RWPE2 (cell line): Measurements from ENCODE around the gene PTPRM.

Source experiments
- ATAC-seq: fragments of 200-7000 bp; cut with Tn5 transposase; 3 replicates; pipeline ENCODE4 v1.9.1; 2021; ENCODE audit warnings: low read depth
- DNase-seq: peaks from one replicate; pipeline ENCODE4 v3.0.0-alpha.2; 2020; ENCODE audit warnings: low spot score
- H3K27ac ChIP-seq: fragments of 450-650 bp; 2 replicates; pipeline ENCODE4 v1.5.1; 2017; ENCODE audit warnings: mild to moderate bottlenecking; ENCODE audit not compliant: poor library complexity, severe bottlenecking
- H3K27me3 ChIP-seq: fragments of 250-450 bp; sonication (Bioruptor Pico); 2 replicates; pipeline ENCODE4 v1.5.1; 2021; ENCODE audit warnings: mild to moderate bottlenecking, moderate library complexity; ENCODE audit not compliant: insufficient read depth, poor library complexity, severe bottlenecking
- H3K36me3 ChIP-seq: fragments of 250-450 bp; sonication (Bioruptor Pico); 2 replicates; pipeline ENCODE4 v1.5.1; 2020; ENCODE audit warnings: low read depth, mild to moderate bottlenecking, moderate library complexity
- H3K4me1 ChIP-seq: fragments of 250-450 bp; sonication (Bioruptor Pico); 2 replicates; pipeline ENCODE4 v1.5.1; 2021; ENCODE audit warnings: mild to moderate bottlenecking, moderate library complexity; ENCODE audit not compliant: insufficient read depth, poor library complexity, severe bottlenecking
- H3K4me3 ChIP-seq: fragments of 250-450 bp; sonication (Bioruptor Pico); 2 replicates; pipeline ENCODE4 v1.5.1; 2021; ENCODE audit warnings: mild to moderate bottlenecking, moderate library complexity; ENCODE audit not compliant: severe bottlenecking
- H3K9me3 ChIP-seq: fragments of 250-450 bp; sonication (Bioruptor Pico); 2 replicates; pipeline ENCODE4 v1.5.1; 2021; ENCODE audit warnings: mild to moderate bottlenecking, moderate library complexity; ENCODE audit not compliant: severe bottlenecking
- TF ChIP-seq, protein P1 (sequence below): fragments of 450-650 bp; IDR thresholded peaks from one replicate; pipeline ENCODE4 v1.5.1; 2017; ENCODE audit warnings: mild to moderate bottlenecking, moderate library complexity; ENCODE audit not compliant: poor library complexity, severe bottlenecking

The PTPRM gene

DNA sequence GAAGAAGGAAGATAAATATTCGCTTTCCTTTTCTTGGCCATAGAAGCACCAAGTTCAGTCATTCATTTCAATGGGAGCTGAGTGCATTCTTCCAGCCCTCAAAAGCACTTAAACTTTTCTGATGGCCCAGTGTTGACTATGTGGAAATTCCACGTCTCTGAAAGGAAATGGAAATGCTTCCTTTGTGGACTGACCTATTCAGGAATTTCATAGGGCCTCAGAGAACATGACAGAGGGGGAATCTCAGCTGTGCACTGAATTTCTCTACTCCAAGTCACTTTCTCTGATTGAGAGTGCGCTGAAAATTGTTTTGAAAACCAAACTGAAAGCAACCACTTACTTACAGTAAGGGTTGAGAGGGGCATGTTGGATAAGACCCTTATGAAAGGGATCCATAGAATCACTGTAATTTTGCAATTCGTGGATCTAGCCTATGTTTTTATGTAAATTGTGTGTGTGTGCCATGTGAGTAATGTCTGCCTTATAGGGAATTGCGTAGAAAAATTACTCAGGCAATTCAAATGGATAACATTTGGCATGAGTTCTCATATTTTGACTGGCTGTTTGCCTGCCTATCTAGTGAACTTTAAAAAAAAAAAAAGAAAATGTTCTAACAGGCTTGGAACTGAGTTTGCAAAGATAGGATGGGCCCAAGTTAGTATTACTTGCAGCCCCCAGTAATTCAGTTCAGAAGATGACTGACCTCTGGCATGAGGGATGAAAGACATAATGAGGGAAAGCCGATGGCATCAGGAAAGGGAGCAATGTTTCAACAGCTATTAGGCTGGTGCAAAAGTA, 437.0 kb downstream of the PTPRM start:
- H3K9me3 ChIP-seq: no peaks in the 10 kb centered on the region
- H3K36me3 ChIP-seq: no peaks in the 10 kb centered on the region
- ATAC-seq (no peak), DNase-seq (no peak)
- H3K4me3 ChIP-seq: no peak overlapping the region
- H3K4me1 ChIP-seq: no peaks in the 10 kb centered on the region
- H3K27ac ChIP-seq: no peak overlapping the region
- TF ChIP-seq, protein P1, sequence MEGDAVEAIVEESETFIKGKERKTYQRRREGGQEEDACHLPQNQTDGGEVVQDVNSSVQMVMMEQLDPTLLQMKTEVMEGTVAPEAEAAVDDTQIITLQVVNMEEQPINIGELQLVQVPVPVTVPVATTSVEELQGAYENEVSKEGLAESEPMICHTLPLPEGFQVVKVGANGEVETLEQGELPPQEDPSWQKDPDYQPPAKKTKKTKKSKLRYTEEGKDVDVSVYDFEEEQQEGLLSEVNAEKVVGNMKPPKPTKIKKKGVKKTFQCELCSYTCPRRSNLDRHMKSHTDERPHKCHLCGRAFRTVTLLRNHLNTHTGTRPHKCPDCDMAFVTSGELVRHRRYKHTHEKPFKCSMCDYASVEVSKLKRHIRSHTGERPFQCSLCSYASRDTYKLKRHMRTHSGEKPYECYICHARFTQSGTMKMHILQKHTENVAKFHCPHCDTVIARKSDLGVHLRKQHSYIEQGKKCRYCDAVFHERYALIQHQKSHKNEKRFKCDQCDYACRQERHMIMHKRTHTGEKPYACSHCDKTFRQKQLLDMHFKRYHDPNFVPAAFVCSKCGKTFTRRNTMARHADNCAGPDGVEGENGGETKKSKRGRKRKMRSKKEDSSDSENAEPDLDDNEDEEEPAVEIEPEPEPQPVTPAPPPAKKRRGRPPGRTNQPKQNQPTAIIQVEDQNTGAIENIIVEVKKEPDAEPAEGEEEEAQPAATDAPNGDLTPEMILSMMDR: no peak
- no peaks in the 10 kb centered on the region for H3K27me3 ChIP-seq

DNA sequence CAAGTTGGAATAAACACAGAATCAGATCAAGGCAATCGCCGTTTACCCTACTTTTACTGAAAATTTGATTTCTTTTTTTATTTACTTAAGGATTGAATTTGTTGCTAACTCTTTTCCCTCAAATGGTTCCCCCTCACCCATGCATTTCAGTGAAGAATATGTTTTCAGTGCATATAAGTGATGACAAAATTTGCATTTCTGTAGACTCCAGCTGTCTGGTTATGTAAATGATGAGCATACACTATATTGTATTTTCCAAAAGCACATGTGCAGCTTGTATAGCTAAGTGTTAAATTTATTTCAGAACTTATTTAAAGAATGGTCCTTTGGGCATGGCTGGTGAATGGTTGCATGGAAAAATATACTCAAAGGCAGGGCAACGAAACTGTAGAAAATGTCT, 437.7 kb downstream of the PTPRM start:
- TF ChIP-seq, protein P1: no peak
- no peaks in the 10 kb centered on the region for H3K9me3 ChIP-seq
- no peak for ATAC-seq

DNA sequence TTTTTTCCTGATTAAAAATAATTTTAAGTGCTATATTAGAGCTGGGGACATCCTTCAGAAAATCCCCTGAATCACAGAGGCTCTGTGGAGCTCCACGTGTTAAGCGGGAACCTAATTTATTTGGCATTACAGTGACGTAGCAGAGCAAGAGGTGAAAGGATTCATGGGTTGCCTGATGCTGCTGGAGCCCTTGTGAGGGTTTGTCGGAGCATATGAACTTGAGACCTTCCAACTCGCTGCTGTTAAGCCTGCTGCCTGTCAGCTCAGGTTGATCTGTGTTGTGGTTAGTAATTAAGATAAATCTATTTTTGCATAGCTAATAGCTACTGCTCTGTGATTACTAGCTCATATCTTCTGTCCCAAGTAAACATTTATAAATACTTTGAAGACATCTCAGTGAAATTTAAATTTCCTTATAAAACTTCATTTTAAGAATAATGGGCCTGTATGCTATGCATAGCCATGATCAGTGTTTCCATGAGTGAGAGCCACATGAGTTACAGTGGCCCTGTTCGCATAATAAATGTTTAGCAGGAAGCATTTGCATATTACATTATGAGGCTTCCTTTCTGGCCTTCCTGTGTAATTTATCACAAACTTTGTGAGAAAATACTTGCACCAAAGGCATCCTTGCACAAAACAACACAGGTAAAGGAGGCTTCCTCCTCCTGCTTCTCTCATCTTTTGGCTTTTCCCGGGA, 438.9 kb downstream of the PTPRM start:
- no peak for DNase-seq
- ATAC-seq: no peak
- no peaks in the 10 kb centered on the region for H3K36me3 ChIP-seq
- no peak overlapping the region for H3K4me3 ChIP-seq
- TF ChIP-seq, protein P1: no peak
- H3K9me3 ChIP-seq: no peaks in the 10 kb centered on the region
- H3K27me3 ChIP-seq: no peaks in the 10 kb centered on the region
- no peak overlapping the region for H3K27ac ChIP-seq
- no peaks in the 10 kb centered on the region for H3K4me1 ChIP-seq

More for the DNA sequence above, 437.7 kb downstream of the PTPRM start:
- H3K4me3 ChIP-seq: no peak overlapping the region
- no peaks in the 10 kb centered on the region for H3K4me1 ChIP-seq
- H3K27ac ChIP-seq: no peak overlapping the region
- no peak for DNase-seq
- H3K27me3 ChIP-seq: no peaks in the 10 kb centered on the region
- H3K36me3 ChIP-seq: no peaks in the 10 kb centered on the region

DNA sequence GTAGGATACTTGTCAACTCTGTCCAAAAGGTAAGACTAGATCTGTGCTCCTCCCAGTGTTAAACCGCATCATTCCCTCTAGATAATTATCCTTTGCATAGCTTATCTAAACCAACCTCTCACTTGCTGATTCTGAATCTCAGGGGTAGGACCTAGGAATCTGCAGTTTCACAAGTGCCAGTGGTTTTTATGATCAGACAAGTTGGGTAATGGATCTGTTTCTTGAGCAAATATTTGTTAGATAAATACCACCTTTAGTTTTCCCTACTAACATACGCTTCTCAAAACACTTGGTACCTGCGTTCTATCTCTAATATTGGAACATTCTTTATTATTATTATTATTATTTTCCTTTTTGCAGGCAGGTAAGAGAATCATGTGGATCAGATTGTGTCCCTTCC, 439.9 kb downstream of the PTPRM start:
- Histone ChIP-seq H3K27ac (no peak overlapping the region), H3K4me1 (no peaks in the 10 kb centered on the region), H3K27me3 (no peaks in the 10 kb centered on the region), H3K4me3 (no peak overlapping the region), H3K36me3 (no peaks in the 10 kb centered on the region), H3K9me3 (no peaks in the 10 kb centered on the region)
- DNase-seq: no peak
- ATAC-seq: no peak
- TF ChIP-seq, protein P1: no peak

DNA sequence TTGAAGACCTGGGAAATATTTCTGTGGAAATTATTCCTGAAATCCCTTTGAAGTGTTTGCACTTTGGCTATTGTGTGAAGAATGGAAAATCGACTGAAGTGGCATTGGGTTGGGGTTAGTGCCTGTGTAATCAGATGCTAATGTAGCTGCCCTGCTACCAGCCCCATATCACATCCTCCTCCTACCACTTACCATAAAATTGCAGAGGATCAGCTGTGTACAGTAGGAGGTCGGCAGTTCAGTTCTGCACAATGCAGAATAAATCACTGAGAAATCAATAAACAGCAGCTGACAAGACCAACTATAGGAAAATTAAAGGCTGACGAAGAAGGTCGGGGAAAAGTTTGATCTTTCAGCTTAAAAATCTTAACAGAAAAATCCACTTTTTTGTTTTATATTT, 440.9 kb downstream of the PTPRM start:
- Histone ChIP-seq H3K27me3 (no peaks in the 10 kb centered on the region), H3K4me1 (no peaks in the 10 kb centered on the region), H3K9me3 (no peaks in the 10 kb centered on the region), H3K27ac (no peak overlapping the region), H3K36me3 (no peaks in the 10 kb centered on the region), H3K4me3 (no peak overlapping the region)
- DNase-seq (no peak), ATAC-seq (no peak)
- TF ChIP-seq, protein P1: no peak
